K562 (cell line): ENCODE measurements around the gene GPX6. TPM values are rescaled to one million over a fixed set of nuclear protein-coding genes. Genes with fewer than 3 reads are reported as not detected.

Experiments
- ATAC-seq: fragments of 200-7000 bp; cut with Tn5 transposase; 3 replicates; pipeline ENCODE4 v1.9.1; 2020; ENCODE audit warnings: moderate library complexity
- BruUV-seq: library from RNA; stranded (reverse); fragments of 400-500 nt; replicated peaks from 2 replicates; lab custom pipeline; 2021; lab: Mats Ljungman, UMichigan
- CTCF ChIA-PET: fragments of 300-600 bp; formaldehyde crosslinking; extraction: SDS; loops from one replicate; lab custom pipeline; 2021; ENCODE audit warnings: low intra/inter-chr PET ratio; lab: Yijun Ruan, JAX
- POLR2A ChIA-PET: fragments of 300-600, 350-650 bp; sonication (Branson Sonifier 250); formaldehyde crosslinking; extraction: SDS; loops from one replicate; lab custom pipeline; 2021; ENCODE audit warnings: antibody characterized with exemption, inconsistent platforms; lab: Yijun Ruan, JAX
- DNase-seq, 4 experiments: peaks; one replicate each; pipeline versions ENCODE4 v3.0.0 to v3.0.0-alpha.2; 2011 to 2018; ENCODE audit warnings: low spot score in 3 of 4, mixed read lengths in 3 of 4; ENCODE audit errors: extremely low read depth in 1 of 4
- FAIRE-seq: peaks from 2 replicates; lab custom pipeline; 2011; peaks lifted over from hg19 to GRCh38; lab: Jason Lieb, UNC
- H2AFZ ChIP-seq: 2 replicates; pipeline ENCODE4 v1.6.0; 2011; ENCODE audit warnings: low read depth, low read length, control low read depth, inconsistent platforms
- H3K27ac ChIP-seq: fragments of 200-600 bp; 3 replicates; pipeline ENCODE4 v1.8.0; 2011; ENCODE audit warnings: low read depth, mild to moderate bottlenecking, control low read depth, inconsistent platforms, low read length, moderate library complexity, mixed read lengths; ENCODE audit errors: extremely low read depth
- H3K27me3 ChIP-seq, 2 experiments: fragments of 300-600 bp in 1 of 2; 2 replicates in 1 of 2; 3 replicates in 1 of 2; pipeline versions ENCODE4 v1.6.0 to v1.8.0; 2011; ENCODE audit warnings: inconsistent platforms in 2 of 2, low read length in 2 of 2, mild to moderate bottlenecking in 1 of 2, mixed read lengths in 1 of 2, moderate library complexity in 1 of 2; ENCODE audit not compliant: control insufficient read depth in 2 of 2, insufficient read depth in 2 of 2
- H3K36me3 ChIP-seq: fragments of 300-600 bp; 3 replicates; pipeline ENCODE4 v1.8.0; 2011; ENCODE audit warnings: mild to moderate bottlenecking, low read length, inconsistent platforms; ENCODE audit not compliant: control insufficient read depth, insufficient read depth
- H3K4me1 ChIP-seq, 2 experiments: fragments of 200-600 bp in 1 of 2; replicated peaks in 1 of 2; 2 replicates in 1 of 2; 3 replicates in 1 of 2; pipeline versions ENCODE4 v1.5.1 to v1.8.0; 2011; ENCODE audit warnings: inconsistent platforms in 2 of 2, low read length in 2 of 2, mild to moderate bottlenecking in 1 of 2, mixed read lengths in 1 of 2, moderate library complexity in 1 of 2; ENCODE audit not compliant: control insufficient read depth in 2 of 2, insufficient read depth in 2 of 2
- H3K4me2 ChIP-seq: 2 replicates; pipeline ENCODE4 v1.6.1; 2011; ENCODE audit warnings: low read length, control low read depth, inconsistent platforms, mixed read lengths; ENCODE audit not compliant: insufficient read depth
- H3K4me3 ChIP-seq: fragments of 200-600 bp; sonication (generic), shearing (Covaris generic); 2 replicates; pipeline ENCODE4 v1.5.1; 2016; ENCODE audit warnings: control low read depth, inconsistent platforms
- H3K79me2 ChIP-seq: fragments of 200-600 bp; 3 replicates; pipeline ENCODE4 v1.8.0; 2011; ENCODE audit warnings: low read length, inconsistent platforms; ENCODE audit not compliant: control insufficient read depth, insufficient read depth
- H3K9ac ChIP-seq, 2 experiments: 2 replicates each; pipeline versions ENCODE4 v1.6.0 to v1.6.1; 2011; ENCODE audit warnings: low read depth in 2 of 2, low read length in 2 of 2, control low read depth in 1 of 2, inconsistent platforms in 1 of 2, mild to moderate bottlenecking in 1 of 2, mixed read lengths in 1 of 2; ENCODE audit not compliant: insufficient read depth in 1 of 2
- H3K9me1 ChIP-seq: one replicate; pipeline ENCODE4 v1.6.0; 2011; ENCODE audit warnings: inconsistent platforms, mild to moderate bottlenecking, low read length, moderate library complexity; ENCODE audit not compliant: control insufficient read depth, insufficient read depth
- H3K9me3 ChIP-seq: replicated peaks from 2 replicates; pipeline ENCODE4 v1.5.1; 2011; ENCODE audit warnings: low read depth, low read length, inconsistent platforms; ENCODE audit not compliant: control insufficient read depth, insufficient read depth
- H4K20me1 ChIP-seq: replicated peaks from 2 replicates; pipeline ENCODE4 v1.6.1; 2011; ENCODE audit warnings: low read length, inconsistent platforms, mixed read lengths; ENCODE audit not compliant: control insufficient read depth, insufficient read depth
- ADNP ChIP-seq: fragments of 200-800 bp; sonication (Bioruptor generic); IDR thresholded peaks from 2 replicates; pipeline ENCODE4 v1.6.1; 2016; ENCODE audit warnings: missing genetic modification characterization, missing compliant biosample characterization
- CREM ChIP-seq: IDR thresholded peaks from 2 replicates; pipeline ENCODE4 v1.6.1; 2014; ENCODE audit warnings: antibody characterized with exemption, low read depth
- EHMT2 ChIP-seq: fragments of 450-650 bp; IDR thresholded peaks from 2 replicates; pipeline ENCODE4 v1.6.1; 2018; ENCODE audit warnings: antibody characterized with exemption
- FOXJ2 ChIP-seq: fragments of 200-800 bp; sonication (Bioruptor generic); IDR thresholded peaks from 2 replicates; pipeline ENCODE4 v1.6.1; 2016; ENCODE audit warnings: missing genetic modification characterization, missing compliant biosample characterization
- HDAC6 ChIP-seq: IDR thresholded peaks from 2 replicates; pipeline ENCODE4 v1.6.1; 2012; ENCODE audit warnings: low read depth, mild to moderate bottlenecking, control low read depth, inconsistent platforms, low read length, moderate library complexity
- MEIS2 ChIP-seq: fragments of 450-650 bp; IDR thresholded peaks from 2 replicates; pipeline ENCODE4 v1.6.1; 2014; ENCODE audit warnings: mild to moderate bottlenecking; ENCODE audit not compliant: partially characterized antibody
- PCBP1 ChIP-seq: fragments of 200-400 bp; formaldehyde crosslinking; IDR thresholded peaks from 2 replicates; pipeline ENCODE4 v1.6.1; 2018; ENCODE audit warnings: mild to moderate bottlenecking, low read depth, low read length; ENCODE audit not compliant: poor library complexity, severe bottlenecking
- RBM39 ChIP-seq: fragments of 200-400 bp; formaldehyde crosslinking; optimal IDR thresholded peaks from 2 replicates; pipeline ENCODE3; 2018; ENCODE audit warnings: low read depth, low read length
- SMARCC2 ChIP-seq: fragments of 450-650 bp; IDR thresholded peaks from 2 replicates; pipeline ENCODE4 v1.6.1; 2017; ENCODE audit warnings: antibody characterized with exemption, moderate library complexity, mild to moderate bottlenecking, low read depth
- ZNF668 ChIP-seq: fragments of 250-450 bp; sonication (Bioruptor Pico); IDR thresholded peaks from 2 replicates; pipeline ENCODE4 v1.8.0; 2022; ENCODE audit warnings: mild to moderate bottlenecking, inconsistent platforms
- ZNF699 ChIP-seq: fragments of 250-450 bp; sonication (Bioruptor Pico); IDR thresholded peaks from 2 replicates; pipeline ENCODE4 v1.8.0; 2021; ENCODE audit warnings: mild to moderate bottlenecking, moderate library complexity; ENCODE audit not compliant: insufficient replicate concordance
- WGBS: fragments of 100-300 bp; shearing (Covaris generic); methylation state at CpG from one replicate; pipeline ENCODE4 v1.1.6; 2016; ENCODE audit warnings: low coverage, mixed read lengths; ENCODE audit not compliant: insufficient coverage; ENCODE audit errors: missing lambda C conversion rate; 5-methylcytosine and 5-hydroxymethylcytosine counted together
- in situ Hi-C: fragments of 300-500 bp; cut with MboI; formaldehyde crosslinking; loops from 4 replicates; pipeline ENCODE4 v1.15.0; 2018; ENCODE audit warnings: inconsistent platforms, mixed read lengths
- intact Hi-C: fragments of 100-400 bp; cut with micrococcal nuclease; formaldehyde crosslinking; loops from 2 replicates; pipeline ENCODE4 v1.14.2; 2022
- polyA plus RNA-seq, 8 experiments: library from polyadenylated mRNA; depleted of rRNA in 4 of 8; stranded (reverse) in 5 of 8; unstranded in 3 of 8; fragments of >200 nt; fragmentation: Nextera tagmentation in 2 of 8; fragmentation: Illumina TruSeq in 1 of 8; extraction: Ambion mirVana in 2 of 8; extraction: Trizol in 1 of 8; gene quantifications; 2 replicates each; pipeline versions ENCODE4 v1.2.1 to v1.2.3, GENCODE V29; 2011 to 2014; ENCODE audit warnings: inconsistent platforms in 1 of 8, missing spikeins in 1 of 8
- total RNA-seq, 7 experiments: library from RNA; depleted of rRNA in 6 of 7; stranded (reverse); fragments of >200 nt in 6 of 7; fragmentation: Illumina TruSeq in 2 of 7; extraction: Trizol in 2 of 7; gene quantifications; 2 replicates each; pipeline versions ENCODE4 v1.2.1 to v1.2.3, GENCODE V29; 2011 to 2021; ENCODE audit warnings: low replicate concordance in 1 of 7
- TF ChIP-seq, protein P1 (sequence below): fragments of 450-650 bp; IDR thresholded peaks from 2 replicates; pipeline ENCODE4 v1.6.1; 2017; ENCODE audit warnings: antibody characterized with exemption, mild to moderate bottlenecking

GPX6 gene
- total and polyA plus RNA-seq, 9 of the 15 experiments (the other 6 are each of a cell fraction or from before 2014, with no cell fraction given) = not detected

DNA sequence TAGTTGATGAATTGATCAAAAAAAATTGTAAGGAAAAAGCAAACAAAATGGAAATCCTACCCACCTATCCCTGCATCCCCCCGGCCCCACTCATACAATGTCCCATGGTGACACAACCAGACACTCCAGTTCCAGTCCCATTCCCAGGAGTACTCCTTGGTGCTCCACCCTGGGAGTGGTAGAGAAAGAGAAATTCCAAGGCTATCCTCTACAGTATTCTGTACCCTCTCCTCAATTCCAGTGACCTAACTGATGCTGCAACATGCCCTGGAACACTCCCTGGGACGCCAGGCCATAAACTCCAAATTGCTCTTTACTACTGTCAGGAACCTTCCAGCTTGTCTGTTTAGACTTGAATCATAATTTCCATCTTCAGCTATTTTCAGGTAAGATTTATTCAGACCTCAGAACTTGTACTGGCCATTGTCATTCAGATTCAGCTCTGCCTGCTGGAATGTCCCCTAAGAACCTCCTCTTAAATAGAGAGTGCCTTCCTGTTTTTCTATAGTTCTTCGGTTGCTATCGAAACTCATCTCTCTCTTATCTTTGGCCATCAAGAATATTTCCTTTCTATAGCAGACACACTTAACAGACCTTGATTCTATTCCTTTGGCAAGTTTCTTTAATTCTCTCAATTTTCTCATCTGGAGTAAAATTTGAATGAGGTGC, 8.7 kb downstream of the GPX6 start:
- no peaks in the 10 kb centered on the region for H3K36me3 ChIP-seq
- no peak for ATAC-seq
- H3K27ac ChIP-seq = no peak overlapping the region
- intact Hi-C loops = no loop called here
- WGBS = 28% methylated on average over 4 of the region's 4 CpGs
- no peak overlapping the region for H3K9ac ChIP-seq
- H3K27me3 ChIP-seq = no peaks in the 10 kb centered on the region
- H3K4me3 ChIP-seq = no peak overlapping the region
- no peaks in the 10 kb centered on the region for H3K79me2 ChIP-seq
- no peaks in the 10 kb centered on the region for H4K20me1 ChIP-seq
- H3K9me1 ChIP-seq = no peaks in the 10 kb centered on the region
- in situ Hi-C loops = no loop called here
- no peak for FAIRE-seq
- CTCF ChIA-PET = no interaction called here
- peaks cover 15 to 21% of the 10 kb centered on the region in 2 experiments for H3K4me1 ChIP-seq
- H2AFZ ChIP-seq = no peak overlapping the region
- H3K9me3 ChIP-seq = no peaks in the 10 kb centered on the region
- 0 out of 2 replicates have a peak, but pooled peaks have one; percentile 37 for TF ChIP-seq FOXJ2
- no peak for TF ChIP-seq PCBP1
- BruUV-seq = no TSS peak
- H3K4me2 ChIP-seq = no peak overlapping the region
- POLR2A ChIA-PET = interaction anchor here (0.6 to 2.1 kb wide), 7 partner anchors 9 to 167 kb away, joined by 3 to 10 read pairs (median 3); partner anchors contain the start of gene GPX6
- no peak for DNase-seq

DNA sequence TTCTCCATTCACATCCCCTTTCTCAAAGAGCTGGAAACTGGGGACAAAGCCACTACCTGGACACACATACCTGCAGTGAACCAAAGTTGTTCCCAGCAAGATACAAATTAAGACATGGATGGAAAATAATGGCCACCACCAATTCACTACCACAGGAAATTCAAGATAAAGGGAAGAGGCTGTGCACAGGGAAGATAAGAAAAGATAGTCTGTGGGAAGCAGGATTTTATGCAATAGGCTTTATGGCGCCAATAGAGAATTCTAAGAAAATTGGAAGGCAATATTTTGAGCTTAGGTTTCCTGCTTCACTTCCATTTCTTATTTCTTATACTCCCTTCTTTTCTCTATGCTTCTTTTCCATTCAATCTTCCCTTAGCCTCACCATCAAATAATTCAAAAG, 9.9 kb downstream of the GPX6 start:
- Histone ChIP-seq H3K79me2 (no peaks in the 10 kb centered on the region), H4K20me1 (no peaks in the 10 kb centered on the region), H3K9ac (no peak overlapping the region), H2AFZ (no peak overlapping the region), H3K4me2 (peak overlapping the region; percentile 0; the same call in 1 of the 2 replicates), H3K9me1 (no peaks in the 10 kb centered on the region), H3K27ac (no peak overlapping the region), H3K4me3 (no peak overlapping the region), H3K4me1 (peaks cover 8 to 21% of the 10 kb centered on the region in 2 experiments), H3K27me3 (no peaks in the 10 kb centered on the region), H3K9me3 (no peaks in the 10 kb centered on the region), H3K36me3 (no peaks in the 10 kb centered on the region)
- ChIA-PET POLR2A (interaction anchor here (0.6 to 2.1 kb wide), 6 partner anchors 9 to 84 kb away, joined by 3 to 10 read pairs (median 4); partner anchors contain the start of gene GPX6), CTCF (no interaction called here)
- BruUV-seq = no TSS peak
- DNase-seq = peak in 2 of 4 experiments; percentile 22 to 34
- in situ Hi-C loops = no loop called here
- no peak for FAIRE-seq
- WGBS = 4% methylated on average over 1 of the region's 1 CpG
- intact Hi-C loops = no loop called here
- no peak; the same call in 2 of the 3 replicates for ATAC-seq
- no peak for TF ChIP-seq HDAC6
- no peak for TF ChIP-seq MEIS2
- no peak for TF ChIP-seq EHMT2
- no peak for TF ChIP-seq CREM
- TF ChIP-seq ZNF699 = no peak
- no peak for TF ChIP-seq ZNF668 (CRISPR knock-in tag)
- TF ChIP-seq SMARCC2 = no peak
- TF ChIP-seq RBM39 = no peak
- TF ChIP-seq ADNP = peak; percentile 35; the same call in 1 of the 2 replicates
- TF ChIP-seq, protein P1, sequence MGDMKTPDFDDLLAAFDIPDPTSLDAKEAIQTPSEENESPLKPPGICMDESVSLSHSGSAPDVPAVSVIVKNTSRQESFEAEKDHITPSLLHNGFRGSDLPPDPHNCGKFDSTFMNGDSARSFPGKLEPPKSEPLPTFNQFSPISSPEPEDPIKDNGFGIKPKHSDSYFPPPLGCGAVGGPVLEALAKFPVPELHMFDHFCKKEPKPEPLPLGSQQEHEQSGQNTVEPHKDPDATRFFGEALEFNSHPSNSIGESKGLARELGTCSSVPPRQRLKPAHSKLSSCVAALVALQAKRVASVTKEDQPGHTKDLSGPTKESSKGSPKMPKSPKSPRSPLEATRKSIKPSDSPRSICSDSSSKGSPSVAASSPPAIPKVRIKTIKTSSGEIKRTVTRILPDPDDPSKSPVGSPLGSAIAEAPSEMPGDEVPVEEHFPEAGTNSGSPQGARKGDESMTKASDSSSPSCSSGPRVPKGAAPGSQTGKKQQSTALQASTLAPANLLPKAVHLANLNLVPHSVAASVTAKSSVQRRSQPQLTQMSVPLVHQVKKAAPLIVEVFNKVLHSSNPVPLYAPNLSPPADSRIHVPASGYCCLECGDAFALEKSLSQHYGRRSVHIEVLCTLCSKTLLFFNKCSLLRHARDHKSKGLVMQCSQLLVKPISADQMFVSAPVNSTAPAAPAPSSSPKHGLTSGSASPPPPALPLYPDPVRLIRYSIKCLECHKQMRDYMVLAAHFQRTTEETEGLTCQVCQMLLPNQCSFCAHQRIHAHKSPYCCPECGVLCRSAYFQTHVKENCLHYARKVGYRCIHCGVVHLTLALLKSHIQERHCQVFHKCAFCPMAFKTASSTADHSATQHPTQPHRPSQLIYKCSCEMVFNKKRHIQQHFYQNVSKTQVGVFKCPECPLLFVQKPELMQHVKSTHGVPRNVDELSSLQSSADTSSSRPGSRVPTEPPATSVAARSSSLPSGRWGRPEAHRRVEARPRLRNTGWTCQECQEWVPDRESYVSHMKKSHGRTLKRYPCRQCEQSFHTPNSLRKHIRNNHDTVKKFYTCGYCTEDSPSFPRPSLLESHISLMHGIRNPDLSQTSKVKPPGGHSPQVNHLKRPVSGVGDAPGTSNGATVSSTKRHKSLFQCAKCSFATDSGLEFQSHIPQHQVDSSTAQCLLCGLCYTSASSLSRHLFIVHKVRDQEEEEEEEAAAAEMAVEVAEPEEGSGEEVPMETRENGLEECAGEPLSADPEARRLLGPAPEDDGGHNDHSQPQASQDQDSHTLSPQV = no peak
